ENCODE measurements around the gene IFNK. TPM values are rescaled to one million over a fixed set of nuclear protein-coding genes. Genes with fewer than 3 reads are reported as not detected.
"Not testable (repeated sequence)": the region's sequence is repeated elsewhere in the genome, so short reads cannot be mapped to it uniquely, and the experiment has no call there.

The IFNK gene
- total RNA-seq, 5 donors from 2014 or later (not counting 1 experiment from before 2014, with no cell fraction given), result not detected

GRCh38 chr9:27495480-27496134 lies 28.5 kb upstream of the IFNK start:
- H3K27me3 Mint-ChIP-seq, result peaks cover 0 to 2% of the 10 kb centered on the region in 2 donors
- POLR2A ChIA-PET, result no interaction called here

GRCh38 chr9:27496135-27496504 lies 28.0 kb upstream of the IFNK start:
- peaks cover 0 to 2% of the 10 kb centered on the region in 2 donors for H3K27me3 Mint-ChIP-seq
- H3K27me3 ChIP-seq (replicated peaks in 1 of 2; ENCODE audit: control insufficient read depth in 2 of 2, extremely low read depth in 1 of 2, insufficient read depth in 2 of 2, low read length in 1 of 2), result no peaks in the 10 kb centered on the region
- ATAC-seq (replicated peaks in 1 of 4) (no peak), DNase-seq (no peak)
- peaks cover 0 to 2% (median 2%) of the 10 kb centered on the region in 3 donors for H3K4me1 Mint-ChIP-seq
- H3K4me3 ChIP-seq (ENCODE audit: control insufficient read depth in 1 of 2, extremely low read depth in 1 of 2, low read length in 1 of 2), result no peak overlapping the region
- no peak overlapping the region for H3K27ac Mint-ChIP-seq
- no CpG with 5 or more reads among the region's 3 CpGs for WGBS (ENCODE audit: insufficient coverage)
- ChIA-PET POLR2A (no interaction called here), CTCF (no interaction called here)
- no peaks in the 10 kb centered on the region for H3K9me3 ChIP-seq
- peaks cover 8% of the 10 kb centered on the region for H3K36me3 Mint-ChIP-seq
- H3K36me3 ChIP-seq (ENCODE audit: control insufficient read depth in 2 of 2, extremely low read depth in 1 of 2, insufficient read depth in 1 of 2, low read length in 1 of 2), result no peaks in the 10 kb centered on the region
- peaks cover 0 to 1% of the 10 kb centered on the region in 2 experiments for H3K4me1 ChIP-seq (ENCODE audit: control insufficient read depth in 1 of 2, extremely low read depth in 1 of 2, insufficient read depth in 2 of 2, low read length in 2 of 2)
- H3K4me3 Mint-ChIP-seq, result no peak overlapping the region
- peaks cover 3 to 4% (median 3%) of the 10 kb centered on the region in 3 donors for H3K9me3 Mint-ChIP-seq
- no peak overlapping the region for H3K27ac ChIP-seq (ENCODE audit: low read length)

More at GRCh38 chr9:27495480-27496134, 28.5 kb upstream of the IFNK start:
- Mint-ChIP-seq H3K9me3 (peaks cover 0 to 4% (median 3%) of the 10 kb centered on the region in 3 donors), H3K27ac (no peak overlapping the region), H3K36me3 (peaks cover 8% of the 10 kb centered on the region), H3K4me3 (no peak overlapping the region), H3K4me1 (peaks cover 0 to 2% (median 2%) of the 10 kb centered on the region in 3 donors)
- Histone ChIP-seq H3K4me1 (ENCODE audit: control insufficient read depth in 1 of 2, extremely low read depth in 1 of 2, insufficient read depth in 2 of 2, low read length in 2 of 2) (peaks cover 0 to 2% of the 10 kb centered on the region in 2 experiments), H3K27me3 (replicated peaks in 1 of 2; ENCODE audit: control insufficient read depth in 2 of 2, extremely low read depth in 1 of 2, insufficient read depth in 2 of 2, low read length in 1 of 2) (no peaks in the 10 kb centered on the region), H3K36me3 (ENCODE audit: control insufficient read depth in 2 of 2, extremely low read depth in 1 of 2, insufficient read depth in 1 of 2, low read length in 1 of 2) (no peaks in the 10 kb centered on the region), H3K9me3 (no peaks in the 10 kb centered on the region), H3K4me3 (ENCODE audit: control insufficient read depth in 1 of 2, extremely low read depth in 1 of 2, low read length in 1 of 2) (no peak overlapping the region), H3K27ac (ENCODE audit: low read length) (no peak overlapping the region)
- ATAC-seq (replicated peaks in 1 of 4) (no peak), DNase-seq (no peak)
- CTCF ChIA-PET, result no interaction called here
- WGBS (ENCODE audit: insufficient coverage), result 100% methylated on average over 1 of the region's 3 CpGs

- H3K9me3 Mint-ChIP-seq, result peaks cover 3 to 7% (median 5%) of the 10 kb centered on the region in 3 donors
- peaks cover 0 to 2% of the 10 kb centered on the region in 2 donors for H3K27me3 Mint-ChIP-seq
These were observed 26.1 kb upstream of the IFNK start for GRCh38 chr9:27497883-27498417.

GRCh38 chr9:27499451-27499850 lies 24.6 kb upstream of the IFNK start:
- CTCF ChIA-PET, result interaction anchor here in 1 of 2 donors (0.7 kb wide), 1 partner anchor 222 kb away, joined by 3 read pairs; no protein-coding TSS in a partner anchor
- no peak overlapping the region for H3K27ac Mint-ChIP-seq
- H3K4me3 ChIP-seq (ENCODE audit: control insufficient read depth in 1 of 2, extremely low read depth in 1 of 2, low read length in 1 of 2), result no peak overlapping the region
- POLR2A ChIA-PET, result no interaction called here
- no CpG with 5 or more reads among the region's 2 CpGs for WGBS (ENCODE audit: insufficient coverage)
- DNase-seq (no peak), ATAC-seq (replicated peaks in 1 of 4) (no peak)
- no peaks in the 10 kb centered on the region for H3K4me1 ChIP-seq (ENCODE audit: control insufficient read depth in 1 of 2, extremely low read depth in 1 of 2, insufficient read depth in 2 of 2, low read length in 2 of 2)
- H3K9me3 Mint-ChIP-seq, result peaks cover 0 to 5% (median 2%) of the 10 kb centered on the region in 3 donors
- H3K4me3 Mint-ChIP-seq, result no peak overlapping the region
- peaks cover 0 to 3% (median 2%) of the 10 kb centered on the region in 3 donors for H3K4me1 Mint-ChIP-seq
- H3K36me3 ChIP-seq (ENCODE audit: control insufficient read depth in 2 of 2, extremely low read depth in 1 of 2, insufficient read depth in 1 of 2, low read length in 1 of 2), result no peaks in the 10 kb centered on the region
- no peaks in the 10 kb centered on the region for H3K27me3 ChIP-seq (replicated peaks in 1 of 2; ENCODE audit: control insufficient read depth in 2 of 2, extremely low read depth in 1 of 2, insufficient read depth in 2 of 2, low read length in 1 of 2)
- no peak overlapping the region for H3K27ac ChIP-seq (ENCODE audit: low read length)
- H3K9me3 ChIP-seq, result no peaks in the 10 kb centered on the region
- no peaks in the 10 kb centered on the region for H3K27me3 Mint-ChIP-seq
- H3K36me3 Mint-ChIP-seq, result peaks cover 4% of the 10 kb centered on the region

More at GRCh38 chr9:27497883-27498417, 26.1 kb upstream of the IFNK start:
- Histone ChIP-seq H3K27ac (ENCODE audit: low read length) (no peak overlapping the region), H3K4me1 (ENCODE audit: control insufficient read depth in 1 of 2, extremely low read depth in 1 of 2, insufficient read depth in 2 of 2, low read length in 2 of 2) (no peaks in the 10 kb centered on the region), H3K36me3 (ENCODE audit: control insufficient read depth in 2 of 2, extremely low read depth in 1 of 2, insufficient read depth in 1 of 2, low read length in 1 of 2) (no peaks in the 10 kb centered on the region), H3K27me3 (replicated peaks in 1 of 2; ENCODE audit: control insufficient read depth in 2 of 2, extremely low read depth in 1 of 2, insufficient read depth in 2 of 2, low read length in 1 of 2) (no peaks in the 10 kb centered on the region), H3K9me3 (no peaks in the 10 kb centered on the region), H3K4me3 (ENCODE audit: control insufficient read depth in 1 of 2, extremely low read depth in 1 of 2, low read length in 1 of 2) (no peak overlapping the region)
- Mint-ChIP-seq H3K36me3 (peaks cover 8% of the 10 kb centered on the region), H3K27ac (no peak overlapping the region), H3K4me3 (no peak overlapping the region), H3K4me1 (peaks cover 0 to 3% (median 2%) of the 10 kb centered on the region in 3 donors)
- ChIA-PET CTCF (interaction anchor here in 1 of 2 donors (1.1 kb wide), 1 partner anchor 16 kb away, joined by 3 read pairs; no protein-coding TSS in a partner anchor), POLR2A (no interaction called here)
- 97% methylated on average over 5 of the region's 11 CpGs for WGBS (ENCODE audit: insufficient coverage)
- DNase-seq (no peak), ATAC-seq (replicated peaks in 1 of 4) (no peak)

GRCh38 chr9:27500902-27501301 lies 23.2 kb upstream of the IFNK start:
- H3K9me3 ChIP-seq; CTCF ChIA-PET; H3K4me1 ChIP-seq (ENCODE audit: control insufficient read depth in 1 of 2, extremely low read depth in 1 of 2, insufficient read depth in 2 of 2, low read length in 2 of 2); POLR2A ChIA-PET; H3K36me3 Mint-ChIP-seq; H3K27ac Mint-ChIP-seq; ATAC-seq (replicated peaks in 1 of 4); H3K4me3 Mint-ChIP-seq; H3K36me3 ChIP-seq (ENCODE audit: control insufficient read depth in 2 of 2, extremely low read depth in 1 of 2, insufficient read depth in 1 of 2, low read length in 1 of 2); H3K4me3 ChIP-seq (ENCODE audit: control insufficient read depth in 1 of 2, extremely low read depth in 1 of 2, low read length in 1 of 2); H3K27me3 ChIP-seq (replicated peaks in 1 of 2; ENCODE audit: control insufficient read depth in 2 of 2, extremely low read depth in 1 of 2, insufficient read depth in 2 of 2, low read length in 1 of 2); H3K27ac ChIP-seq (ENCODE audit: low read length); H3K27me3 Mint-ChIP-seq; DNase-seq; H3K9me3 Mint-ChIP-seq; H3K4me1 Mint-ChIP-seq: not testable (repeated sequence)
- no CpG with 5 or more reads among the region's 3 CpGs for WGBS (ENCODE audit: insufficient coverage)

GRCh38 chr9:27503623-27504022 lies 20.5 kb upstream of the IFNK start:
- H3K4me1 ChIP-seq (ENCODE audit: control insufficient read depth in 1 of 2, extremely low read depth in 1 of 2, insufficient read depth in 2 of 2, low read length in 2 of 2), result no peaks in the 10 kb centered on the region
- H3K27me3 Mint-ChIP-seq, result no peaks in the 10 kb centered on the region
- peaks cover 0 to 5% (median 2%) of the 10 kb centered on the region in 3 donors for H3K9me3 Mint-ChIP-seq
- no peaks in the 10 kb centered on the region for H3K27me3 ChIP-seq (replicated peaks in 1 of 2; ENCODE audit: control insufficient read depth in 2 of 2, extremely low read depth in 1 of 2, insufficient read depth in 2 of 2, low read length in 1 of 2)
- DNase-seq (no peak), ATAC-seq (replicated peaks in 1 of 4) (no peak)
- ChIA-PET POLR2A (no interaction called here), CTCF (interaction anchor here in 1 of 2 donors (0.6 kb wide), 1 partner anchor 198 kb away, joined by 3 read pairs; no protein-coding TSS in a partner anchor)
- H3K27ac ChIP-seq (ENCODE audit: low read length), result no peak overlapping the region
- no peak overlapping the region for H3K4me3 ChIP-seq (ENCODE audit: control insufficient read depth in 1 of 2, extremely low read depth in 1 of 2, low read length in 1 of 2)
- 86% methylated on average over 4 of the region's 4 CpGs for WGBS (ENCODE audit: insufficient coverage)
- no peak overlapping the region for H3K27ac Mint-ChIP-seq
- H3K4me1 Mint-ChIP-seq, result peaks cover 0 to 3% (median 2%) of the 10 kb centered on the region in 3 donors
- no peaks in the 10 kb centered on the region for H3K9me3 ChIP-seq
- H3K36me3 Mint-ChIP-seq, result no peaks in the 10 kb centered on the region
- H3K36me3 ChIP-seq (ENCODE audit: control insufficient read depth in 2 of 2, extremely low read depth in 1 of 2, insufficient read depth in 1 of 2, low read length in 1 of 2), result no peaks in the 10 kb centered on the region
- no peak overlapping the region for H3K4me3 Mint-ChIP-seq

All from T-cell (primary cell).